NB4 (cell line): Measurements from ENCODE around the gene IFI27L2.

Experiments
- CTCF ChIP-seq: IDR thresholded peaks from one replicate; pipeline ENCODE4 v1.5.1; 2012; ENCODE audit warnings: low read depth, low read length
- MYC ChIP-seq: IDR thresholded peaks from 2 replicates; pipeline ENCODE4 v1.6.1; 2011; ENCODE audit warnings: low read depth, low read length

DNA sequence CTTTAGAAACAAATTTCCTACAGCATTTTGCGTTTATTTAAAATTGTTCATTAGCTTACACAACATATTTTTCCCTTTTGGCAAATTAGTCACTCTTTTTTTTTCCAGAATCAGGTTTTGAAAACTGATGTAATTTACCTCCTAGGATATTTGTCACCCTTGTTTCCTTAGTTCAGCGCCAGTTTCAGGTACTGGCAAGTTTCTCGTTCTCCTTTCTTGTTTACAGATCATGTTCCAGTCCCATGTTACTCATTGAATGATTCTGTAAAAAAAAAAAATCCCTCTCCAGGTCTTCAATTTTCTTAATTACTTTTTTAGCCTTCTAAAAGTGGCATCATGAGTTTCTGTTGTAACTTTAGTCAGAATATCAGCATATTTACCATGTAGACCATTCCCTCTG, 47.4 kb upstream of the IFI27L2 start:
- TF ChIP-seq MYC = no peak
- no peak for TF ChIP-seq CTCF
